ENCODE results near the gene ADAM10.

The ADAM10 gene

DNA sequence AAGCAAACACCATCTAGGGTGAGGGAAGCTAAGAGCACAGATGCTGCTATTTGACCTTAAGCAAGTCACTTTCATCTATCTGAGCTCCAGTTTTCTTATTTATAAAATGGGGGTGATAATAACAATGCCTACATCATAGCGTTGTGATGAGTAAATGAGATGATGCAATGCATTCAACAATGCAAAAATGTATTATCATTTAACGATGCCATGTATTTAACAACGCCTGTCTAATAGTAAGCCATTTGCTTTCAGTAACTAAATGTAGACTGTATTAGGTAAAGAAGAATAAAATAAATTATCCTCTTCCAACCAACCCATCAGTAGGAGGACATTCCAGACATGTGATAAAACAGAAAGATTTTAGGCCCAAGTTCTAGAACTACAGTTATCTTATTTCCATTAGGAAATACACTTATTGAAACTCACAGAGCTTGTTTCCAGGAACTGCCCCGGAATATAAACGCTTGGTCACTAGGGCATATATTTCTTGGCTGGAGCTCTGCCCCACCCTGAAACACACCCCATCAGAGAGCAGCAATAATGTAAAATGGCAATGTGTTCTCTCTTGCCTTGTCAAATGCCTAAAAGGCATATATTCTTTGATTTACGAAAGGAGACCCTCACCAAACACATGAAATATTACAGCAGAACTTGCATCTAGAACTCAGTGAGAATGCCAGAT, 189.5 kb downstream of the ADAM10 start:
- DNase-seq (ENCODE audit: low read depth, low spot score): no peak
- TF ChIP-seq, protein P1, sequence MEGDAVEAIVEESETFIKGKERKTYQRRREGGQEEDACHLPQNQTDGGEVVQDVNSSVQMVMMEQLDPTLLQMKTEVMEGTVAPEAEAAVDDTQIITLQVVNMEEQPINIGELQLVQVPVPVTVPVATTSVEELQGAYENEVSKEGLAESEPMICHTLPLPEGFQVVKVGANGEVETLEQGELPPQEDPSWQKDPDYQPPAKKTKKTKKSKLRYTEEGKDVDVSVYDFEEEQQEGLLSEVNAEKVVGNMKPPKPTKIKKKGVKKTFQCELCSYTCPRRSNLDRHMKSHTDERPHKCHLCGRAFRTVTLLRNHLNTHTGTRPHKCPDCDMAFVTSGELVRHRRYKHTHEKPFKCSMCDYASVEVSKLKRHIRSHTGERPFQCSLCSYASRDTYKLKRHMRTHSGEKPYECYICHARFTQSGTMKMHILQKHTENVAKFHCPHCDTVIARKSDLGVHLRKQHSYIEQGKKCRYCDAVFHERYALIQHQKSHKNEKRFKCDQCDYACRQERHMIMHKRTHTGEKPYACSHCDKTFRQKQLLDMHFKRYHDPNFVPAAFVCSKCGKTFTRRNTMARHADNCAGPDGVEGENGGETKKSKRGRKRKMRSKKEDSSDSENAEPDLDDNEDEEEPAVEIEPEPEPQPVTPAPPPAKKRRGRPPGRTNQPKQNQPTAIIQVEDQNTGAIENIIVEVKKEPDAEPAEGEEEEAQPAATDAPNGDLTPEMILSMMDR (IDR thresholded peaks at IDR 0.05; ENCODE audit: low read depth, low read length): no peak
- in situ Hi-C loops (cut with HindIII; ENCODE audit: low sequenced_read_pairs): no loop called here
- no peak overlapping the region for H3K4me3 ChIP-seq (ENCODE audit: low read depth, low read length)

DNA sequence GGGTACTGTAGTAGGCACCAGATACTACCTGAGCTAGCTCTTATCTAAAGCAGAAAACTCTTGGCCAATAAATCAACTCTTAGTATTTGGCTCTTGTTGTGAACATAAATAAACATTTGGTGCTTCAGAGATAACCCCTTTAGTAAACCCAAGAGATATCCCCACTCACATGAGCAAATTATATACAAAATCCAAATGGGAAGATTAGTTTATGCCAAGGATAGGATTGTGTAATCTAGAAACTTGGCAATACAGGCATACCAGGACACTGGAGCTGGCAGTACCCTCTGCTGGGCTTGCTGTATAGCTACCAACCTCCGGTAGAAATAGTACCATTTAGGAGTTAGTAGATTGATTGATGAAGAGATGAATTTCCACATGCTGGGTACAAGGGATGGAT, 190.7 kb downstream of the ADAM10 start:
- in situ Hi-C loops (cut with HindIII; ENCODE audit: low sequenced_read_pairs): no loop called here
- TF ChIP-seq, protein P1 (IDR thresholded peaks at IDR 0.05; ENCODE audit: low read depth, low read length): no peak
- DNase-seq (ENCODE audit: low read depth, low spot score): no peak
- H3K4me3 ChIP-seq (ENCODE audit: low read depth, low read length): no peak overlapping the region

DNA sequence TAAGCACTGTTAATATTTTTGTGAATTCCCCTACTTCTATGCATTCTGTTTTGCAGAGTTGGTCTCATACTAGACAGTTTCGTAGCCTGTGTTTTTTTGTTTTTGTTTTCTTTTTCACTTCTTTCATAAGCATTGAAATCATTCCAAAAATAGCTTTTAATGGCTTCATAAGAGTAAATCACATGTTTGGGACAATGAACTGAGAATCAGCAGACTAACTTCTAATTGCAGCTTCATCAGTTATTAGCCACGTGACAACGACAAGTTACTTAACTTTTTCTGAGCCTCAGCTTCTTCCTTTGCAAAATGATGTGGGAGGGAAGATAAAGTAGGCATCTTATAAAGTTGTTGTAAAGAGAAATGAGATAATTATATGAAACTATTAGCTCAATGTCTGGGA, 193.0 kb downstream of the ADAM10 start:
- no peak for DNase-seq (ENCODE audit: low read depth, low spot score)
- no peak overlapping the region for H3K4me3 ChIP-seq (ENCODE audit: low read depth, low read length)
- in situ Hi-C loops (cut with HindIII; ENCODE audit: low sequenced_read_pairs): no loop called here
- TF ChIP-seq, protein P1 (IDR thresholded peaks at IDR 0.05; ENCODE audit: low read depth, low read length): no peak

DNA sequence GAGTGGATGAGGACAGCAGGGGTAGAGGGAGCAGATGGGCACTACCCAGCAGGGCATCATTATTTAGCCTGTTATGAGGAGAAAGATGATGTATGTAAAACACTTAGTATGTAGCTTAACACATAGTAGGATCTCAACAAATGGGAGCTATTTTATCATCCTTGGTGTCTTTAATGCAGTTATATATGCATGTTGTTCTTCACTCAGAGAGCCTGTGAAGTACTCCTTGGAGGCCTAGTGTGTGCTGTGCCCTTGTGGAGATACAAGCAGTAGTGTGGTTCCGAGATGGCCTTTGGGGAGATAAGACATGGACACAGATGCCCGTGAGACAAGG, 193.5 kb downstream of the ADAM10 start:
- TF ChIP-seq, protein P1 (IDR thresholded peaks at IDR 0.05; ENCODE audit: low read depth, low read length): no peak
- DNase-seq (ENCODE audit: low read depth, low spot score): no peak
- in situ Hi-C loops (cut with HindIII; ENCODE audit: low sequenced_read_pairs): no loop called here

DNA sequence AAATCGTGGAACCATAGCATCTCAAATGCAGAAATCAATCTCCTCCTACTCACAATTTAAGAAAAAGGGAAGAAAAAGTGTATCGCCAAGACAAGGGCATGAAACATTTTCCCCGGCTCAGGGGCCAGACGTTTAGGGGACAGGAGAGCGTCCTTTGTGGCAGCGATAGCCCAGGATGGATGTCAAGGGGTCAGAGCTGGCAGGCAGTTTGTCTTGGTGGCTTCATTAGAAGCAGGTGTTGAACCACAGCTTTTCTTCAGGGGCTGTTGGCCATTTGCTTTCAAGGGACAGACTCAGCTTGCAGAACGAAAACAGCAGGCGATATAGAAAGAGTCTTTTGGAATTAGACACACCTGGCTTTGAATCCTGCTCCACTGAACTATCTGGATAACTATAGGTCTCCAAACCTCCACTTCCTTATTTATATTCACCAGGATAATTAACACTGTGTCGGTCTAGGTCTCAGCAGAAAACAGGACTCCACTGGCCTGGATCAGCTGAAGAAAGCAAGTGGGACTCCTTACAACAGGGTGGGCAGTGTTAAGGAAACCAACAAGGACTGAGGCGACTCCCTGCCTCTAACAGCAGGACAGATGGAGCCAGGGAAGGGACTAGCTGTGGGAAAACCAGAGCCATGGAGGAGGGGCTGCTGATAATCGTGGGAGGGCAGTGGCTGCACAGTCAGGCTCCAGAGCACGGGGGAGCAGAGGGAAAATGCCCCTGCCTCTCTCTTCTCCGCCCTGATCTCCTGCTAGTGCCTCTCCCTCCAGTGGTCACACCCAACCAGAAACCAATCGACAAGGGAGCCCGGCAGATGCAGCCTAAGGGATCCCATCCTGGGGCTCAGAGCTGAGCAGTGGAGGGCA, 194.1 kb downstream of the ADAM10 start:
- TF ChIP-seq, protein P1 (IDR thresholded peaks at IDR 0.05; ENCODE audit: low read depth, low read length): no peak
- no peak overlapping the region for H3K4me3 ChIP-seq (ENCODE audit: low read depth, low read length)
- in situ Hi-C loops (cut with HindIII; ENCODE audit: low sequenced_read_pairs): no loop called here
- DNase-seq (ENCODE audit: low read depth, low spot score): no peak

More for the DNA sequence above, 193.5 kb downstream of the ADAM10 start:
- H3K4me3 ChIP-seq (ENCODE audit: low read depth, low read length): no peak overlapping the region

DNA sequence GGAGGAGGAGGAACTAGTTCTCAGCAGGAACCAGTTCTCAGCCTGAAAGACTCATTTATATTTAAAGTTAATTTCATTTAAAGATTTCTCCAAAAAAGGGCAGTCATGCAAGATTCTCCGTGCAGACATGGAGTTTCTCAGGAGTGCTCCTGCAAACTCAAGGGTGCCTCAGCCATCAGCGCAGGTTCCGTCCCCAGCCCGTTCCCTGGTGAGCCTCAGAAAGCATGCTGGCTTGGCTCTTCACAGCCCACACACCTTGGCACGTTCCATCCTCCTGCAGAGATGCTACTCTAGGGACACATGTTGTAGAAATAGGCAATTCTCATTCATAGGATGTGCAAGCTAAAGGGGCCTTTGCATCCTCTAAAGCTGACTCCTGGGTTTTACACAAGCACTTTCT, 194.7 kb downstream of the ADAM10 start:
- TF ChIP-seq, protein P1 (IDR thresholded peaks at IDR 0.05; ENCODE audit: low read depth, low read length): no peak
- in situ Hi-C loops (cut with HindIII; ENCODE audit: low sequenced_read_pairs): no loop called here
- no peak overlapping the region for H3K4me3 ChIP-seq (ENCODE audit: low read depth, low read length)
- no peak for DNase-seq (ENCODE audit: low read depth, low spot score)

Measured in astrocyte of the spinal cord (primary cell).